ENCODE results near the gene TLX1.
"Not testable (repeated sequence)": the region's sequence is repeated elsewhere in the genome, so short reads cannot be mapped to it uniquely, and the experiment has no call there.

TLX1 gene

DNA sequence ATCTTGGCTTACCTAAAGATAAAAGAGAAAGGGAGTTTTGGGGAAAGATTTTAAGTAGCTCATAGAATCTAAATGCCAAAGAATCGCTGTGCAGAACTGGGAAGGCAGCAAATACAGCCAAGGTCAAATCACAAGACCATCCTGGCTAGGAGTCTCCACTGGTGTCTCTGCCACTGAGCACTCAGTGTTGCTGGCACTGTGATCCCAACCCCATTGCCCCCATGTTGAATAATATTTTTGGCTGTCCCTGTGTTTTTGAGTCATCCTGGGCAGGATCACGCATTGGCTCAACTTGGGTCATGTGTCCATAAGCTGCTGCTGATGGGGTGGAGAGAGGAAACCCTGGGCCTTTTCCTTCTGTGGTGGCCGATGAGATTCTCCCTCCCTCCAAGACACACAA lies 21.2 kb downstream of the TLX1 start:
- DNase-seq (ENCODE audit: low spot score) = no peak

DNA sequence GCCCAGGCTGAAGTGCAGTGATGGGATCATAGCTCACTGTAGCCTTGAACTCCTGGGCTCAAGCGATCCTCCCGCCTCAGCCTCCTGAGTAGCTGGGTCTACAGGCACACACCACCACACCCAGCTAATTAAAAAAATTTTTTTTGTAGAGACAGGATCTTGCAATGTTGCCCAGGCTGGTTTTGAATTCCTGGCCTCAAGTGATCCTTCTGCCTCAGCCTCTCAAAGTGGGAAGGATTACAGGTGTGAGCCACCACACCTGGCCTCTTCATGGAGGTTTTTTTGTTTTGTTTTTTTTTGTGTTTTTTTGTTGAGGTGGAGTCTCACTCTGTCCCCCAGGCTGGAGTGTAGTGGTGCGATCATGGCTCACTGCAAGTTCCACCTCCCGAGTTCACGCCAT lies 23.4 kb downstream of the TLX1 start:
- DNase-seq (ENCODE audit: low spot score) = not testable (repeated sequence)

DNA sequence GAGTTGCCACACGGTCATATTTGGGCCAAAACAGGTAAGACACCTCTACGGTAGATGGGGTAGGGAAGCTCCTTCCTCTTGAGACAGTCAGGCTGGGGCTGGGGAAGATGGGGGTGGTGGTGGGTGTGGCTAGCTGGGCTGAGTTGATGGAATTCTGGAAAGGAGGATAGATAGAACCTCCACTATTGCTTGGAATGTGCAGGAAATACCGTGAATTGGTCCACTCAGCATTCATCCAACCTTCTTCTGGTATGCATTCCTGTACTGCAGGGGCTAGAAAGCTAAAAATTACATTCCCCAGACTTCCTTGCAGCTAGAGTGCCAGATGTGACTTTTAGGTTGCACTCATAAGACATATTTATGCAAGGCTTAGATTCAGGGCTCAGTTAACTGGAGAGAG lies 24.8 kb downstream of the TLX1 start:
- no peak for DNase-seq (ENCODE audit: low spot score)

DNA sequence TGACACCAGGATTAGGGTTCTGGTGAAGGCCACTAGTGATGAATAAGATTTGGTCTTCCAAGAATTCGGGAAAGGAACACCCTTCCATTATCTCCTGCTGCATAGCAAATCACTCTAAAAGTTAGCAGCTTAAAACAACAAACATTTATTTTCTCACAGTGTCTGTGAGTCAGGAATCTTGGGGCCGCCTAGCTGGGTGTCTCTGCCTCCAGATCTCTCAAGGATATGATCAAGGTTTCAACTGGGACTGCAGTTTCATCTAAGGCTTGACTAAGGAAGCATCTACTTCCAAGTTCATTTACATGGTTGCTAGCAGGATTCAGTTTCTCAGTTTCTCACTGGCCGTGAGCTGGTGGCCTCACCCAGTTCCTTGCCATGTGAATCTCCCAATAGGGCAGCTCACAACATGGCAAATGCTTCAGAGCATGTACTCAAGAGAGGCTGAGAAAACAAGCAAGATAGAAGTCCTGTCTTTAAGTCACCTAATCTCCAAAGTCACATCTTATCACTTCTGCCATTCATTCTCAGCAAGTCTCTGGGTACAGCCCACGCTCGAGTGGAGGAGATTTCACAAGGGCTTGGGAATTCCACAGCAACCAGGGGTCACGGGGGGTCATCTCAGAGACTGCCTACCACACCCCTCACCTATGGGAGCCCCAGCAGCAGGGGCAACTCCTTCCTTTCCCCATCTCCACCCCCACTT lies 26.8 kb downstream of the TLX1 start:
- no peak for DNase-seq (ENCODE audit: low spot score)

- DNase-seq (ENCODE audit: low spot score) = no peak
These were observed 27.5 kb downstream of the TLX1 start for GRCh38 chr10:101158459-101159058.

GRCh38 chr10:101161494-101162299 lies 30.6 kb downstream of the TLX1 start:
- peak; percentile 62 for DNase-seq (ENCODE audit: low spot score)

DNA sequence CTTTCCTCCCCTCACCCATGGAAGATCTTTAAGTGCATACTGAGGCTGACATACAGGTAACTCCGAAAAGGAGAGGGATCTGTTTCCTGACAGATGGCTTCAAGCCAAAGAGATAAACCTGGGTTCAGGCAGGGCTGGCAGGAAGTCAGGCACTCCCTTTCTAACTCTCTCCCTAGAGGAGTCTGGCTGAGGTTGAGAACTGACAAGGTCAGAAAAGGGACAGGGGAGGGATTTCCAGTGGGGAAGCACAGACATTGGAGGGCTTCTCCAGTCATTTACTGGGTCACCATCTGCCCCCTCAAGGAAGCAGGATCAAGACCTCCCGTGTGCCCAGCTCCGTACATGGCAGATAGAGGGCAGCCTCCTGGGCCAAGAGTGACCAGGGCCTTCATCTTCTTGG lies 31.6 kb downstream of the TLX1 start:
- no peak for DNase-seq (ENCODE audit: low spot score)

- no peak for DNase-seq (ENCODE audit: low spot score)
These were observed 32.9 kb downstream of the TLX1 start for GRCh38 chr10:101164020-101164419.

DNA sequence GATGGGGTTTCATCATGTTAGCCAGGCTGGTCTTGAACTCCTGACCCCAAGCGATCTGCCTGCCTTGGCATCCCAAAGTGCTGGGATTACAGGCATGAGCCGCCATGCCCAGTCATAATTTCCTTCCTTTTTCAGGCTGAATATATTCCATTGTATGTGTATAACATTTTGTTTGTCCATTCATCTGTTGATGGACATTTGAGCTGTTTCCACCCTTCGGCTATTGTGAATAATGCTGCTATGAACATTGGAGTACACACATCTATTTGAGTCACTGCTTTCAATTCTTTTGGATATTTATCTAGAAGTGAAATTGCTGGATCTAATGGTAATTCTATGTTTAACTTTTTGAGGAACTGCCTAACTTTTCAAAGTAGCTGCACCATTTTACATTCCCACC lies 34.6 kb downstream of the TLX1 start:
- DNase-seq (ENCODE audit: low spot score) = peak; percentile 10

DNA sequence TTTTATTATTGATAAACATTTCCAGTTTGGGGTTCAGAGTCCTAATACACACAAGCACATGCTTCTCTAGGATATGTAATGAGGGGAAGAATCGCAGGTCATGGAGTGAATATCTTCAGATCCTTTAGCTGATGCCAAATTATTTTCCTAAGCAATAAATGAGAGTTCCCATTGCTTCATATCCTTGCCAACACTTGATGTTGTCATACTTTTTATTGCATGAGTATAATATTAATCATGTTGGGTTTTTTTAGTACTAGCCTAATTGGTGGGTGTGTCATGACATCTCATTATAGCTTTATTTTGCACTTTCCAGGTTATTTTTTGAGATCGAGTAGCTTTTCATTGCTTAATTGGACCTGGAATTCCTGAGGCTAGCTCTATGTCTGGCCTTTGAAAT lies 35.3 kb downstream of the TLX1 start:
- no peak for DNase-seq (ENCODE audit: low spot score)

GRCh38 chr10:101172741-101173140 lies 41.6 kb downstream of the TLX1 start:
- DNase-seq (ENCODE audit: low spot score) = no peak

DNA sequence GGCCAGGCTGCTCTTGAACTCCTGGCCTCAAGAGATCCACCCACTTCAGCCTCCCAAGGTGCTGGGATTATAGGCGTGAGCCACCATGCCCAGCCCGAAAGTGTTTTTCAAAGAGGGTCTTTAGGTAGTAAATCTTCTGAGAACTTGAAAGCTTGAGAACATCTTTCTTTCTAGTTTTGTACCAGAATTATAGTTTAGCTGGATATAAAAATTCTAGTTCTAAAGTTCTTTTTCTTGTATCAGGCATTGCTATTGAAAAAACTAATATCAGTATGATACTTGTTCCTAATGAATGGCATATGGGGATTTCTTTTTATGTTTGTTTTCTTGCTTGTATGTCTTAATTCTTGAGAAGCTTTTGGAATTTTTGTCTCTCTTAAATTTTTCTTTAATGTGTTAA lies 43.2 kb downstream of the TLX1 start:
- no peak for DNase-seq (ENCODE audit: low spot score)

DNA sequence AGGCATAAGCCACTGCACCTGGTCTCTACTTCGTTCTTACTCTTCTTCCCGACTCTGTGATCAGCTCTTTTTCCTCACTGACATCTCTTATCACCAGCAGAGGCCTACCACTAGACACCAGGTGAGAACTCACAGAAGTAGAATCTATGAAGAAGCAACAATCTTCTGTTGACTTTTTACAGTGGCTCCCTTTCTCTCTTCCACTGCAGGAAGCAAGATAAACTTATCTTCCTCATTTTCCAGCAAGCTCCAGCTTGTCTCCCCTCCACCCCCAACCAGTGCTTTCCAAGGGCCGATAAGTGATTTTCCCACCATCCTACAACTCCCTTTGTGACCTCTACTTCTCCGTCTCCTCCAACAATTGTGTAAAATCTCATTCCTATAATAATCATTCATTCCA lies 45.5 kb downstream of the TLX1 start:
- no peak for DNase-seq (ENCODE audit: low spot score)

GRCh38 chr10:101182936-101183335 lies 51.8 kb downstream of the TLX1 start:
- no peak for DNase-seq (ENCODE audit: low spot score)

DNA sequence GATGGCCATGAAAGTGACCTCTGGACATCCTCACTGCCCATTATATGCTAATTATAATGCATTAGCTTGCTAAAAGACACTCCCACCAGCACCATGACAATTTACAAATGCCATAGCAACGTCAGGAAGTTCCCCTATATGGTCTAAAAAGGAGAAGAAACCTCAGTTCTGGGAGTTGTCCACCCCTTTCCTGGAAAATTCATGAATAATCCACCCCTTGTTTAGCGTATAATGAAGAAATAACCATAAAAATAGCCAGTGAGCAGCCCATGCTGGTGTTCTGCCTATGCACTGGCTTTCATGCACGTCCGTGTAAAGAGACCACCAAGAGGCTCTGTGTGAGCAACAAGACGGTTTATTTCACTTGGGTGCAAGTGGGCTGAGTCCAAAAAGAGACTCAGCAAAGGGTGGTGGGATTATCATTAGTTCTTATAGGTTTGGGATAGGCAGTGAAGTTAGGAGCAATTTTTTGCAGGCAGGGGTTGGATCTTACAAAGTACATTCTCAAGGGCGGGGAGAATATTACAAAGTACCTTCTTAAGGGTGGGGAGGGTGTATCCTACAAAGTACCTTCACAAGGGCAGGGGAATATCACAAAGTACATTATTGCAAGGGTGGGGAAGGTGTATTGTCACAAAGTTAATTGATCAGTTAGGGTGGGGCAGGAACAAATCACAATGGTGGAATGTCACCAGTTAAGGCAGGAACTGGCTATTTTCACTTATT lies 52.5 kb downstream of the TLX1 start:
- DNase-seq (ENCODE audit: low spot score) = no peak
